AG08395 (cell line): ENCODE measurements around the gene ERN2.
"Not testable (repeated sequence)": the region's sequence is repeated elsewhere in the genome, so short reads cannot be mapped to it uniquely, and the experiment has no call there.

Source experiments
- DNase-seq: peaks from one replicate; pipeline ENCODE4 v3.0.0; 2012; ENCODE audit warnings: mixed read lengths, low spot score

ERN2 gene

DNA sequence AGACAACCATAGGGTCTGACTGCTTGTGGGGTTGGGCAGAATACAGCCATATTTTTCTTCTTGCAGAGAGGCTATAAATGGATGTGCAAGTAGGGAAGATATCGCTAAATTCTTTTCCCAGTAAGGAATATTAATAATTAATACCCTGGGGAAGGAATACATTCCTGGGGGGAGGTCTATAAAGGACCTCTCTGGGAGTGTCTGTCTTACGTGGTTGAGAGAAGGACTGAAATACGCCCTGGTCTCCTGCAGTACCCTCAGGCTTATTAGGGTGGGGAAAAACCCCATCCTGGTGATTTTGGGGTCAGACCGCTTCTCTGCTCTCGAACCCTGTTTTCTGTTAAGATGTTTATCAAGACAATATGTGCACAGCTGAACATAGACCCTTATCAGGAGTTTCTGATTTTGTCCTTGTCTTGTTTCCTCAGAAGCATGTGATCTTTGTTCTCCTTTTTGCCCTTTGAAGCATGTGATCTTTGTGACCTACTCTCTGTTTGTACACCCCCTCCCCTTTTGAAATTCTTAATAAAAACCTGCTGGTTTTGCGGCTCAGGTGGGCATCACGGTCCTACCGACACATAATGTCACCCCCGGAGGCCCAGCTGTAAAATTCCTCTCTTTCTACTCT, 9.7 kb upstream of the ERN2 start:
- not testable (repeated sequence) for DNase-seq

DNA sequence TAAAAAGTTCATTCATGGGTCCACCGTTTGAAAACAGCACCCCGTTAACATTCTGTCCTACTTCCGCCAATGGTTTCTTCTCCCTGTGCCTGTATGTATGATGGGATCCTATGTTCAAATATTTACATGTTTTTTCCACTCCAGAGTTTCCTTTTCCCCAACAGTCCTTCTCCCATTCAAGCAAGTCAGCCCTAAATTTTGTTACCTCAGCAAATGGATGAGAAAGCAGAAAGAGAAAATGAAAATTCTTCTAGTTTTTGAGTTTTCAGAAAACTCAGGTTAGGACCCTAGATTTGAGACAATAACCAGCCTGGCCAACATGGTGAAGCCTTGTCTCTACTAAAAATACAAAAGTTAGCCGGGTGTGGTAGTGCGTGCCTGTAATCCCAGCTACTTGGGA, 3.5 kb upstream of the ERN2 start:
- no peak for DNase-seq

DNA sequence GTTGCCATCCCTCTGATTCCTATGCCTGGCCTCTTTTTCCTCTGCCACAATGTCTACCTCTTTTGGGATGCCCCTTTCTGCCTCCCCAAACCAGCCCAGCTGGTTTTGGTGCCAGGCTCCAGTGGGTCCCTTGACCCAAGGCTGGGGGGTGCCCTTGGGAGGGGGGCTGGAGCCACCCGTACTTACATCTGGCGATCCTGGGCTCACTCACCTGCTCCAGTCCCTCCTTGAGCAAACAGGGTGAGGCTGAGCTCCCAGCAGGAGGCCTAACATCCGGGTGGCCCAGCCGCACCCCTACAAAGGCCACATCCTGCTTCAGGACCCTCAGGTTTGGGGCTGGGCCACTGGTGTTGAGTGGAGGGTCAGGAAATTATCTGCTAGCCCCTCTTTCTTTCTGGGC, 1.2 kb downstream of the ERN2 start:
- DNase-seq: no peak

DNA sequence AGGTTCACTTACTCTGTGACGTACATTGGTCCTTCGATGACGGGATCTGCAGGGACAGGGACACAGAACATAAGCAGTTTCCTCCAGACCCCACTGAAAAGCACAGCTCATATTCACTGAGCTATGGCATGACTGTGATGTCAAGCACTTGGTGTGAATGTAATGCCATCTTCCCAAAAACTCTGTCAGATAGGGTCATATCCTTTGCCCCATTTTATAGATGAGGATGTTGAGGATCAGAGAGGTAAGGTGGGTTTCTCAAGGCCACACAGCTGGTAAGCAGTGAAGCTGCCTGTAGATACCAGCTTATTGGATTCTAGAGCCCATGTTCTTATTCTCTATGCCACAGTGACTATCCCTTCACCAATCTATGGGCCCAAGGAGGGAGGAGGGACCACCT, 2.5 kb downstream of the ERN2 start:
- DNase-seq: no peak

DNA sequence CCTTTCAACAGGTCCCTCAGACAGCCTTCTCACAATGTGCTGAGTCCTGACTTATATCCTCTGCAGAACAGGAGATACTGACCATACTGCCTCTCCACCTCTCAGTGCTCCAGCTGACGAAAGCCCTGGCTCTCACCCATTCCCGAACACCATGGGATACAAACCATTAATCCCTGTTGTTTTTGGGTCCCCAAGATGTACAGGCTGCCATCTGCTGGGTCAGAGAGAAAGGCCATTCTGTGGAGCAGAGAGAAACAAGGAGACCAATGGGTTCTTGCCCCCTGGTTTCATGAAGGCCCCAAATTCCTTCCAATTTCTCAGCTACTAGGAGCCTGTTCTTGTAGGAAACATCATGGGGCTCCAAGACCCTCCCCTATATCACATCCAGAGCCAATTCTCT, 3.0 kb downstream of the ERN2 start:
- DNase-seq: no peak

DNA sequence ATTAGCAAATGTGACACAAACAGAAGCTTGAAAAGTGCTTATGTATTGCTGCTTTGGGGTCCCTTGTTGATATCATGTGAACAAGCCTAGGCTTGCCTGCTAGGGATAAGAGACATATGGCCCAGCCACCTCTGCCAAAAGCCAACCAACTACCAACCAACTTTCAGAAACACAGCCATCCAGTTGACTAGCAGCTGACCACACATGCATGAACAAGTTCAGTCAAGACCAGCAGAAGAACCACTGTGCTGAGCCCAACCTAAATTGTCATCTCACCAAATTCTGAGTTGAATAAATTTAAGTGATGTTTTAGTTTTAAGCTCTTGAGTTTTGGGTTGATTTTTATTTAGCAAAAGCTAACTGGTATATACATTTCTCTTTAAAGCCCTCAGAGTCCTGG, 3.5 kb downstream of the ERN2 start:
- DNase-seq: no peak

DNA sequence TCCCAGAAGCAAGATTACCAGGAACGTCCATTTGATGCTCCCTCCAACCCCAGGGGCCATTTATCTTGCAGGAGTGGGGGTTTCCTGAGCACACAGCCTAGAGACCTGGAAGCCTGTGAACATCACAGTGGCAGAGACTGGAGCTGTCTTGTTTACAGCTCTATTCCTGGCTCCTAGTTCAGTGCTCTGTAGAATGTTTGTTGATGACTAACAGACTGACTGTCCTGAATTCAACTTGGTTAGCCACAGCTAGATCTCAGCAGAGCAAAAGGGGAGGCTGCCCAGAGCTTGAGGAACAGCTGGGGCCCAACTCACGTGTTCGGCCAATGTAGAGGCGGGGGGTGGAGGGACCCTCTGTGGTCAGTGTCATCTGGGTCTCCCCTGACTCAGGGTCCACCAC, 6.6 kb downstream of the ERN2 start:
- no peak for DNase-seq

DNA sequence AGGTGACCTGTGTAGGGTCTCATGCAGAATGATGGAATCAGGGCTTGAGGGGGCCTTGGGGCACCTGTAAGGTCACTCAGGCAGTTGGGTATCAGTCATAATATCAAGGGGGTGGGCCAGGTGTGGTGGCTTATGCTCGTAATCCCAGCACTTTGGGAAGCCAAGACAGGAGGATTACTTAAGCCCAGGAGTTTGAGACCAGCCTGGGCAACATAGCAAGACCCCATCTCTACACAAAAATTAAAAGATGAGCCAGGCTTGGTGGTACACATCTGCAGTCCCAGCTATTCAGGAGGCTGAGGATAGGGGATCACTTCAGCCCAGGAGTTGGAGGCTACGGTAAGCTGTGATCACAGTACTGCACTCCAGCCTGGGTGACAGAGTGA, 7.5 kb downstream of the ERN2 start:
- no peak for DNase-seq

DNA sequence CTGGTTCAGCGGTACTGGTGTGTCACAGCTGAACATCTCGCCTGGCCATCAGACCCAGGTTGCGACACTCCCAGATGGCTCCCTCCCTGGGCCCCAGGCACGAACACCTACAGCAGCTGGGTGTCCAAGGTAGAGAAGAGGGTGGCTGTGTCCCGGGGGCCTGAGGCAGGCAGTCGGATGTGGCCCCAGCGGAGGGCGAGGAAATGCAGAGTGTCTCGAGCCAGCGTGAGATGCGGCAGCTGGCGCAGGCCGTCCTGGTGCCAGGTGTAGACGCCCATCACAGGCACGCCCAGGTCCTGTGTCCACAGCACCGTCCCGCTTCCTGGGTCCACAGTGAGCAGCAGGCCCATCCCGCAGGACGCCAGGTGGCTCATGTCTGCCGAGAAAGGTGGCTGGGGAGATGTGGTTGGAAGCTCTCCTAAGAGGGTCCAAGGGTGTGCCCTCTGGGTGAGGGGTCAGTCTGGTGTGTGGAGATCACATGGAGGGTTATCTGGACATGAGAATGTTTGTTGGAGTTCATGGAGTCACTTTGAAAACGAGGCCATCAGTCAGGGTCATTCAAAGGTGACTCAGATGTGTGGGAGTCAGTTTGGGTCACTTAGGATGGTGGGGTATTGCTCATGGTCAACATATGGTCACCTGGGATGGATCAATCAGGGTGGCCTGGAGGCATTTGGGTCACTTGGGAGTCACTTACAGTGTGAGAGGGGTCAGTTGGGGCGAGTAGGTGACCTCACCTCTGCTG, 8.1 kb downstream of the ERN2 start:
- no peak for DNase-seq

DNA sequence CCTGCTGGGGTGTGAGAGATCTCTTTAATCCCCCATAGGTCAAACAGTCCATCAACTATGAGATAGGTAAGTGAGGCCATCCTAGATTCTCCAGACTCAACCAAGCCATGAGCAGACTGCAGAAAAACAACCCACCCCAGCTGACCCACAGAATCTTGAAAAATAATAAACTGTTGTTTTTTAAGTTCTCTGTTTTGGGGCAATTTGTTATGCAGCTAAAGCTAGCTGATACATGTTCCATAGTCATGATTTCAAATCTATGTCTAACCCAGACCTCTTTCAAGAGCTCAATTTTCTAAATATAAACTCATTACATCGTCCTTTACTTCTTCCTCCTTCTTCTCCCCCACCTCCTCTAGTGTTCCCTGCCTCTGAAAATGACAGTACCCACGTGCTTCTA, 10.1 kb downstream of the ERN2 start:
- no peak for DNase-seq

DNA sequence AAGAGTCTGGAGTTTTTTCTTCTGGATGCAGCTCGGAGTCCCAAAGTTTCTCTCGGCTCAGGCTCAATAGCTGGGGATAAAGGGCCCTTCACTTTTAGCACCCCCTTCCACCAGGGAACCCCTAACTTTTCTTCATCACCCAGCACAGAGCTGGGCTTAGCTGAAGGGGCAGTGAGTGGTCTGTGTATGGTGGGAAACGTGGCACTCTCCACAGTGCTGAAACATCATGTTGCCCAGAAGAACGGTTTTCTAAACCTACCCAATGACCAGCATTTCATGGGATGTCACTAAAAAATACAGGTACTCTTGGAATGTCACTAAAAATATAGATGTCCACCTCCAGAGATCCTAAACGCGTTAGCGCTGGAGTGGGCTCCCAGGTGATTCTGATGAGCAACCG, 12.0 kb downstream of the ERN2 start:
- DNase-seq: no peak

DNA sequence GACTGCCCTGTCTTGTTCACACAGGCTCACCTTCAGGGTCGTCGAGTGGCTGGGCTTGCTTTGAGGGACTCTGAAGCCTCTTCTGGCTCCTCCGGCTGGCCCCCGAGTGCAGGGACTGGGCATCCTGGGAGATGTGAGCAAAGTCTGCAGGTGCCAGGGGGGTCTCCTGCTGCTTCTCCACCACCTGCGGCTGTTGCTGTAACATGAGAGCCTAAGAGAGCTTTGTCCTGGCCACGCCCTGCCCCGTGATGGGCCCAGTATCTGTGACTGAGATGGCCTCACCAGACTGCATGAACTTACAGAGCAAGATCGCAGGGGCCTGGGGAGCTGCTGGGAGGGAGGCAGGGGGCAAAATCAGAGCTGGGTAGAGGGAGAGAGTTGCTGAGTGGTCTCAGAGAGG, 12.5 kb downstream of the ERN2 start:
- no peak for DNase-seq

DNA sequence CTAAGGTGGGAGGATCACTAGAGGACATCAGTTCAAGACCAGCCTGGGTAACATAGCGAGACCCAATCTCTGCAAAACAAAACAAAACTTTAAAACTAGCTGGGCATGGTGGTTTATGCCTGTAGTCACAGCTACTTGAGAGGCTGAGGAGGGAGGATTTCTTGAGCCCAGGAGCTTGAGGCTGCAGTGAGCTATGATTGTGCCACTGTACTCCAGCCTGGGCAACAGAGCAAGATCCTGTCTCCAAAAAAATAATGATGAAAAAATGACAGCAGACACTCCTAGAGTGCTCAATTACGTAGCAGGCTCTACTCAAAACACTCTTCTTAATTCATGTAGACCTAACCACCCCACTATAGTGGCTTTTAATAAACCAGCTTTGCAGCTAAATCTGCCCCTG, 12.9 kb downstream of the ERN2 start:
- DNase-seq: no peak

DNA sequence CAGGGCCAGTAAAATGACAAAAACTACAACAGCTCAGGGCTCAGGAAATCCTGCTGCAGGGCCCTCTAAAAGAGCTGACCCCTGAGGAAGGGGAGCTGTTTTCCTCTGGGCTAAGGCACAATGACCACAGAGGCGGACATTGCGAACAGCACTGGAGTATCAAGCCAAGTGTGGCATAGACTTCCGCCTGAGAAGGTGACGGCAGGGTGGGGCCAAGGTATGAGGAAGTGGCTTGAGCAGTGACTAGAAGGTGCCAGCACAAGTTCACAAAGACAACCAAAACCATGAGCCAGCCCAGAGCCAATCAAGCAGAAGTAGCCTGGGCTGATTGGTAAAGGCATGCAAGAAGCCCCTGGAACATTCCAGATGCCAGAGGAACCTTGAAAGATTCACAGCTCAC, 13.9 kb downstream of the ERN2 start:
- DNase-seq: no peak

DNA sequence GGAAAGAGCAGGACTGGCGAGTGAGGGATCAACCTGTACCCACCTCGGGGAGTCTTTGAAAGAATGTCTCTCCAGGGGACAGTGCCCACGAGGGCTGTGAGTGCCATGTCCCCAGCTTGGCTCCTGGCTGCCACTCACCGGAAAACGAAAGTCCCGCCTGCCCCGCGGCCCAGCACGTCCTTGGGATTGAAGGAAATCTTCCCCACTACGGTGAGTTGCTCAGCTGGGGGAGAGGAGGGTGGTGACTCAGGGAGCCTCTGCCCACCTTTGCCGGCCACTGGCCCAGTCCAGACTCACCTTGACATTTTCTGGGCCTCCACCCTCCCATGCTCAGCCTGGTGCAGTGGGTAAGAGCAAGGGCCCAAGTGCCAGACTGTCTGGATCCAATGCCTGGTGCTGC, 17.3 kb downstream of the ERN2 start:
- DNase-seq: no peak

DNA sequence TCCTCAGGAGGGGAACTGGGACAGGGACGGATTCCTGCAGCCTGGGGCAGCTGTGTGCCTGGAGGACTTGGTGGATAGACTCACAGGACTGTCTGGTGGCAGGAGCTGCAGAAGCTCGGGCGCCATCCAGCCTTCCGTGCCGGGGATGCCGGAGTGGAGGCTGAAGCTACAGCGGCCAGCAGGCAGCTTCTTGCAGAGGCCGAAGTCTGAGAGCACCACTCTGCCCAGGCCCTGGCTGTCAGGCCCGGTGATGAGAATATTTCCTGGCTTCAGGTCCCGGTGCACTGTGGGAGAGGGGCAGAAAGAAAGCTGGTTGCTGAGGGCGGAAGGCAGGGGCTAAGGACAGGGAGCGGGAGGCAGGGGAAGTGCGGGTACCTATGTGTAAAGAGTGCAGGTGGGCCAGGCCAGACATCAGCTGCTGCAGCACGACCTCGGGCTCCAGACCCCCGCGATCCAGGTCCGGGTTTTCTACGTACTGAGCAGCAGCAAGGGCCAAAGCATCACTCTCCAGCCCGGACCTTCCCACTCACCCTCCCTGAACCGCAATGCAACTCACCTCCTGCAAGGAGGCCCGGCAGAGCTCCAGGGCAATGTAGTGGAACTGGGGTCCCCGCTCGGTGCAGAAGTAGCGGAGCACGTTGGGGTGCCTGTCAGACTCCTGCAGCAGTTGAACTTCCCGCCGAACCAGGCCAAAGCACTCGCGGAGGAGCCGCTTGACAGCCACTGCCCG, 18.2 kb downstream of the ERN2 start:
- peak; percentile 24 for DNase-seq

DNA sequence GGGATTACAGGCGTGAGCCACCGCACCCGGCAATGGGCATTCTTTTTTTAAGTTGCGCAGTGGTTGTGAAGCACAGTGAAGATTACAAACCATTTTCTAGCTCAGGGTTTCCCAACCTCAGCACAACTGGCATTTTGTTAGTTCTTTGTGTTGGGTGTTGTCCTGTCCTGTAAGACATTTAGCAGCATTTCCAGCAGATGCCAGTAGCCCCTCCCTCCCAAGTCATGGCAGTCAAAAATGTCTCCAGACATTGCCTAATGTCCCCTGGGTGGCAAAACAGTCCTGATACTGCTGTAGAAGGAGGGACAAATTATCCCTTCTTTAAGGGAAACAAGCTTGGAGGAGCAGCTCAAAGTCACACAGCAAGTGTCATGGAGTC, 18.8 kb downstream of the ERN2 start:
- DNase-seq: no peak

DNA sequence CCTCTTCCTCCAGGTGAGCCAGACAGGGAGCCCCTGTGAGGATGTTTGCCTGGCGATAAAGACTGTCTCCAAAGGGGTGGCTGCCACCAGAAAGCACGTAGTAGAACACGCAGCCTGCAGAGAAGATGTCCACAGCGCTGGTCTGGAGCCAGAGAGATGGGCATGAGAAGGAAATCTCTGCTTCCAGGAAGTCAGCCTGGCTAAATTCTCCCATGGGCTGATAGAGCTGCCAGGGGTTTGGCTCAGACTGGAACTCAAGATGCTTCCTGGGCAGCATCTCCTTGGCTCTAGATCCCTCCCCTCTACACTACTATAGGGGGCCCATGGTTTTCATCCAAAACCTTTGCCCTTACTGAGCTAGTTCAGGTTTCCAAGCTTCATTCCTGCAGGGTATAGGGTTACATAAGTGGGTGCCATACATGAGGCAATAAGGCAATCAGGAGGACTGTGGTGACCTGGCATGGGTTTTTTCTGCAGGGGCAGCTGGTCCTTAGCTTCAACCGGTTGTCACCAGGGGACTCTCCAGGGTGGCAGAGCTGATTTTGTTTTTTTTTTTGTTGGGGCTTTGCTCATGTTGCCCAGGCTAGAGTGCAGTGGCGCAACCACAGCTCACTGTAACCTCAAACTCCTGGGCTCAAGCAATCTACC, 20.7 kb downstream of the ERN2 start:
- DNase-seq: no peak

DNA sequence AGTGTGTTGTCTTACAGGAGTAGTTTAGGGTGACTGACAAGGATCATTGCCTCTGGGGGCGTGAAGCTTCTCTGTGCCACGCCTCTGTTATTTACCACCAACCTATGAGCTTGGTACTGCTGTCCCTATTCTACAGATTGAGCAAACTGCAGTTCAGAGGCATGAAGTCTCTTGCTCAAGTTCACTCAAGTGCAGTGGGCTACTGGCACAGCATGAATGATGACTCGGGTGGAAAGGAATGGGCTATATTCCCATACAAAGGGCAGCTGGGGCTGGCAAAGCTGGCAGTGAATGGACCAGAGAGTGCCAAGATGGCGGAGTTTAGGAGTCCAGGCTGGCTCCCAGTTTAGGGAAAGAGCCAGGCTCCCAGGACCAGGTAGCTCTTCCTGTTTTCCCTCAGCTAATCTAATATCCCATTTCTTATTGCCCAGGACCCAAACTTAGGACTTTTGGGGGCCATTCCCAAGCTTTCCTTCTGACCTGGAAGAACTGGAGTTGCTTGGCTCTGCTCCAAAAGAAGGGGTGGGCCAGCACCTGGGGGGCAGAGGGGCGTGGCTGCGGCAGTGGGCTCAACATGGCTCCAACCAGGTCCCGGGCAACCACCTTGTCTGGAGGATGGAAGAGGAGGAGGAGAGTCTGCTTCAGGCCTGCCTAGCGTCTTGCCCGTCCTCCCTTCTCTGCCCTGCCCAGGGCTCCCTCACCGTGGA, 21.4 kb downstream of the ERN2 start:
- DNase-seq: peak; percentile 27

DNA sequence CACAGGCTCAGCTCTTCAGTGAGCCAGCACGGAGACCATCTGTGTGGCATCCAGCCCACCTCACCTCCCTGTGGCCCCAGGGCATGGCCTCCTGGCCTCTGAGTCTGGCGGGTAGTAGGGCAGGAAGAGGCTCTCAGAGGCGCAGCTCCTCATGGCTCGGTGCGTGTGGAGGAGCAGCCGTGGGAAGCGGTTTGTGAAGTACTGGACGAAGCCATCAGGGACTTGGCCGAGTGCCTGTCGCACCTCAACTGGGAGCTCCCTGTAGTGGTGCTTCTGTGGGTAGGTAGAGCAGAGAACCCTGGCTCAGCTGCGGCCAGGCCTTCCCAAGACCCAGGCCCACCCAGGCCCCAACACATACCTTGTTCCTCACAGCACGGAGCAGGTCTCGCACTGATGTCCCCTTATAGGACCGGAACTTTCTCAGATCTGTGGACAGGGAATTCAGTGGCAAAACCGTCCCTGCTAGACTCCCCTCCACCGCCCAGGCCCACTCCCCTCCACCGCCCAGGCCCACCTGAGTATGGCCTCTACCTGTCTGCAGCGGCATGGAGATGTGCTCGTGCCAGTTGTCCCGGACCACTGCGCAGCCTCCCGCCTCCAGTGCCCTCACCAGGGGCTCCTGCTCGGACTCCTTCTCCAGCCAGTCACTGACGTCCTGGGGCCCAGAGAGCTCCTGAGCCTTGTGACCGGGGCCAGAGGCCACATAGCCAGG, 22.1 kb downstream of the ERN2 start:
- DNase-seq: no peak

DNA sequence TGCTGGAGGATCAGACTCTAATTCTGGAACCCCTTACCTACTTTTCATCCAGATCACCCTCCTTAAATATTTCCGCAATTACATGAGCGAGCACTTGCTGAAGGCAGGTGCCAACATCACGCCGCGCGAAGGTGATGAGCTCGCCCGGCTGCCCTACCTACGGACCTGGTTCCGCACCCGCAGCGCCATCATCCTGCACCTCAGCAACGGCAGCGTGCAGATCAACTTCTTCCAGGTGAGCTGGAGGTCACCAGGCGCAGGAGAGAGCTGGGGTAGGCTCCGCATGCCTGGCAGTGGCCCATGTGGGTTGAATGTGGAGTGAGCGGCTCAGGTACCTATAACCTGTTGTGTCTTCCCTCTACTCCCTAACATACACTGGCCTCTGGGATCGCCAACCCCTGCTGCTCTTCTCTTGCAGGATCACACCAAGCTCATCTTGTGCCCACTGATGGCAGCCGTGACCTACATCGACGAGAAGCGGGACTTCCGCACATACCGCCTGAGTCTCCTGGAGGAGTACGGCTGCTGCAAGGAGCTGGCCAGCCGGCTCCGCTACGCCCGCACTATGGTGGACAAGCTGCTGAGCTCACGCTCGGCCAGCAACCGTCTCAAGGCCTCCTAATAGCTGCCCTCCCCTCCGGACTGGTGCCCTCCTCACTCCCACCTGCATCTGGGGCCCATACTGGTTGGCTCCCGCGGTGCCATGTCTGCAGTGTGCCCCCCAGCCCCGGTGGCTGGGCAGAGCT, 23.4 kb downstream of the ERN2 start:
- DNase-seq: no peak
